Stomach (tissue), 4 donors: ENCODE measurements around the gene TEX10.

Experiments
- CTCF ChIP-seq, 7 experiments: fragments of 450-650 bp in 4 of 7; fragments of 200-600 bp in 3 of 7; sonication (generic) in 3 of 7; IDR thresholded peaks; one replicate each; pipeline ENCODE4 v1.5.1; 2016 to 2019; ENCODE audit warnings: antibody characterized with exemption in 7 of 7, control low read depth in 2 of 7, mild to moderate bottlenecking in 1 of 7
- EP300 ChIP-seq: sonication (generic); formaldehyde crosslinking; IDR thresholded peaks from one replicate; pipeline ENCODE4 v1.6.1; 2017; ENCODE audit warnings: antibody characterized with exemption

- TF ChIP-seq CTCF (IDR thresholded peaks at IDR 0.05), result no peak
- no peak for TF ChIP-seq EP300
Observed at GRCh38 chr9:100308965-100309564, 43.7 kb downstream of the TEX10 start.
